Measurements from ENCODE around the gene PSMG1.

DNA sequence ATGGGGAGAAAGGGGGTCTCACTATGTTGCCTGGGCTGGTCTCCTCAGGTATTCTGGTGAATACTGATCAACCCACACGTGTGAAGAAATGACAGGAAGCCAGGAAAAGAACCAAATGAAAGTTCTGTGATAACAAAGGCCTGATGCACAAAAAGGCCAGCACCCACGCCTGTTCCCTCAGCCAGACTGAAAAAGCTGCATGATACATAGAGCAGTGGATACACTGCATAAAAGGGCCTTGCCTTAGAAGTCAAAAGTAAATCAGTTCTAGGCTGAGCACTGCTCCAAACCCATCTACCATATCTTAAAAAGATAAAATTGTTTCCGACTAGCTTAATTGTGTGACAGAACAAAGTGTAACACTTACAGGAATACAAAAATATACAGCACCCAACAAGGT is 36.9 kb upstream of the PSMG1 start:
- TF ChIP-seq, protein P1, sequence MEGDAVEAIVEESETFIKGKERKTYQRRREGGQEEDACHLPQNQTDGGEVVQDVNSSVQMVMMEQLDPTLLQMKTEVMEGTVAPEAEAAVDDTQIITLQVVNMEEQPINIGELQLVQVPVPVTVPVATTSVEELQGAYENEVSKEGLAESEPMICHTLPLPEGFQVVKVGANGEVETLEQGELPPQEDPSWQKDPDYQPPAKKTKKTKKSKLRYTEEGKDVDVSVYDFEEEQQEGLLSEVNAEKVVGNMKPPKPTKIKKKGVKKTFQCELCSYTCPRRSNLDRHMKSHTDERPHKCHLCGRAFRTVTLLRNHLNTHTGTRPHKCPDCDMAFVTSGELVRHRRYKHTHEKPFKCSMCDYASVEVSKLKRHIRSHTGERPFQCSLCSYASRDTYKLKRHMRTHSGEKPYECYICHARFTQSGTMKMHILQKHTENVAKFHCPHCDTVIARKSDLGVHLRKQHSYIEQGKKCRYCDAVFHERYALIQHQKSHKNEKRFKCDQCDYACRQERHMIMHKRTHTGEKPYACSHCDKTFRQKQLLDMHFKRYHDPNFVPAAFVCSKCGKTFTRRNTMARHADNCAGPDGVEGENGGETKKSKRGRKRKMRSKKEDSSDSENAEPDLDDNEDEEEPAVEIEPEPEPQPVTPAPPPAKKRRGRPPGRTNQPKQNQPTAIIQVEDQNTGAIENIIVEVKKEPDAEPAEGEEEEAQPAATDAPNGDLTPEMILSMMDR (IDR thresholded peaks at IDR 0.05): no peak
- TF ChIP-seq ZFX (IDR thresholded peaks at IDR 0.05; ENCODE audit: borderline replicate concordance): no peak

Data from 22Rv1 (cell line).